Measurements from ENCODE around the gene CRAMP1.

The CRAMP1 gene

DNA sequence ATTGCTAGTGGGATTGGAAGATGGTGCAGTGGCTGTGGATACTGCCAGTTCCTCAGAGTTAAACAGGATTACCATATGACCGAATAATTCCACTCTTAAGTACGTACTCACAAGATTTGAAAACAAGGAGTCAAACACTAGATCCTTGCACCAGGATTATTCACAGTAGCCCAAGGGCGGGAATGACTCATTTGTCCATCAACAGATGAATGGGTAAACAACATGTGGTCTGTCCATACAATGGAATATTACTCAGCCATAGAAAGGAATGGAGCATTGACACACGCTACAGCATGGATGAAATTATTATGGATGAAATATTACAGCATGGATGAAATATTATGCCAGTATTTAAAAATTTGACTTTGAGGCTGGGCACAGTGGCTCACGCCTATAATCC lies 84.7 kb downstream of the CRAMP1 start:
- TF ChIP-seq, protein P1, sequence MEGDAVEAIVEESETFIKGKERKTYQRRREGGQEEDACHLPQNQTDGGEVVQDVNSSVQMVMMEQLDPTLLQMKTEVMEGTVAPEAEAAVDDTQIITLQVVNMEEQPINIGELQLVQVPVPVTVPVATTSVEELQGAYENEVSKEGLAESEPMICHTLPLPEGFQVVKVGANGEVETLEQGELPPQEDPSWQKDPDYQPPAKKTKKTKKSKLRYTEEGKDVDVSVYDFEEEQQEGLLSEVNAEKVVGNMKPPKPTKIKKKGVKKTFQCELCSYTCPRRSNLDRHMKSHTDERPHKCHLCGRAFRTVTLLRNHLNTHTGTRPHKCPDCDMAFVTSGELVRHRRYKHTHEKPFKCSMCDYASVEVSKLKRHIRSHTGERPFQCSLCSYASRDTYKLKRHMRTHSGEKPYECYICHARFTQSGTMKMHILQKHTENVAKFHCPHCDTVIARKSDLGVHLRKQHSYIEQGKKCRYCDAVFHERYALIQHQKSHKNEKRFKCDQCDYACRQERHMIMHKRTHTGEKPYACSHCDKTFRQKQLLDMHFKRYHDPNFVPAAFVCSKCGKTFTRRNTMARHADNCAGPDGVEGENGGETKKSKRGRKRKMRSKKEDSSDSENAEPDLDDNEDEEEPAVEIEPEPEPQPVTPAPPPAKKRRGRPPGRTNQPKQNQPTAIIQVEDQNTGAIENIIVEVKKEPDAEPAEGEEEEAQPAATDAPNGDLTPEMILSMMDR (conservative IDR thresholded peaks at IDR 0.05; ENCODE audit: low read depth, low read length), result no peak
- no peak for DNase-seq (ENCODE audit: low read depth)

GRCh38 chr16:1698680-1699079 lies 86.5 kb downstream of the CRAMP1 start:
- TF ChIP-seq, protein P1 (conservative IDR thresholded peaks at IDR 0.05; ENCODE audit: low read depth, low read length), result no peak
- DNase-seq (ENCODE audit: low read depth), result no peak
- no peak overlapping the region for H3K4me3 ChIP-seq (ENCODE audit: low read depth, low read length)

More for the DNA sequence above, 84.7 kb downstream of the CRAMP1 start:
- H3K4me3 ChIP-seq (ENCODE audit: low read depth, low read length), result no peak overlapping the region

DNA sequence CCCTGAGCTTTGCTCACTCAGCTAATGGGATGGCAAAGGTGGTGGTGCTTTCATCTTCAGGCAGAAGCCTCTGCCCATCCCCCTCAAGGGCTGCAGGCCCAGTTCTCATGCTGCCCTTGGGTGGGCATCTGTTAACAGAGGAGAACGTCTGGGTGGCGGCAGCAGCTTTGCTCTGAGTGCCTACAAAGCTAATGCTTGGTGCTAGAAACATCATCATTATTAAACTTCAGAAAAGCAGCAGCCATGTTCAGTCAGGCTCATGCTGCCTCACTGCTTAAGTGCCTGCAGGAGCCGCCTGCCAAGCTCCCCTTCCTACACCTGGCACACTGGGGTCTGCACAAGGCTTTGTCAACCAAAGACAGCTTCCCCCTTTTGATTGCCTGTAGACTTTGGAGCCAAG lies 88.1 kb downstream of the CRAMP1 start:
- TF ChIP-seq, protein P1 (conservative IDR thresholded peaks at IDR 0.05; ENCODE audit: low read depth, low read length), result no peak
- no peak overlapping the region for H3K4me3 ChIP-seq (ENCODE audit: low read depth, low read length)
- no peak for DNase-seq (ENCODE audit: low read depth)

GRCh38 chr16:1701216-1701878 lies 89.2 kb downstream of the CRAMP1 start:
- no peak overlapping the region for H3K4me3 ChIP-seq (ENCODE audit: low read depth, low read length)
- DNase-seq (ENCODE audit: low read depth), result no peak
- TF ChIP-seq, protein P1 (conservative IDR thresholded peaks at IDR 0.05; ENCODE audit: low read depth, low read length), result no peak

GRCh38 chr16:1705324-1705687 lies 93.1 kb downstream of the CRAMP1 start:
- peak overlapping the region; percentile 95 for H3K4me3 ChIP-seq (ENCODE audit: low read depth, low read length)
- DNase-seq (ENCODE audit: low read depth), result peak; percentile 34

DNA sequence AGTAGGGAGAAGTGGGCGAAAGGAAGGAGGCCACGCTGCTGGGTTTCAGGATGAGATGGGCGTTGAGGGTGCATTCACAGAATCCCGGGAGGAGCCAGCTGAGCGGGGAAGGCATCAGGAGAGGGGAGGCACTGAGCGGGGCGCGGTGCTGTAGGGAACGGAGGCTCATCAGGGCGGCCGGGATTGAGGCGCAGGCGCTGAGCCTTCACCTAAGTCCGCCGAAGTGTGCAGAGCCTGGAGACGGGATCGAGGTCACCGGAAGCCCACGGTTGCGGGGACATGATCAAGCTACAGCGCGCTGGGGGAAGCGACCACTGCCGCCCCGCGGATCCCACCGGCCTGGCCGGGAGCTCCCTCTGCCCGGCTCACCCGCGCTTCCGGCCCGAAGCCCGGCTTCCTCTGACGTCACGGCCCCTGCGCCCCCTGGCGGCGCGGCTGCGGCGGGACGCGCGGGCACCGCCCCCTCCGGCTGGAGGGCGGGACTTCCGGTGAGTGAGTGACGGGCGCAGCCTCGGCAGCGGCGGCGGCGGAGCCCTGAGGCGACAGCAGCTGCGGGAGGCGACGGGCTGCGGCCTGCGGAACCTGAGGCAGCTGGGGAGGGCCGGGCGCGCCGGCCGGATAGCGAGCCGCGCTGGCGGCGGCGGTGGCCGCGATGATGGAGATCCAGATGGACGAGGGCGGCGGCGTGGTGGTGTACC lies 93.7 kb downstream of the CRAMP1 start, which contains the start of gene MAPK8IP3:
TSS of gene MAPK8IP3 (plus strand) at position 508 of the 698 bp plus-strand sequence. CDS start at position 653, 145 bp downstream.
- TF ChIP-seq, protein P1 (conservative IDR thresholded peaks at IDR 0.05; ENCODE audit: low read depth, low read length), result peak; percentile 50
- H3K4me3 ChIP-seq (ENCODE audit: low read depth, low read length), result peak within 1 kb of the TSS; percentile 95
- DNase-seq (ENCODE audit: low read depth), result peak; percentile 85

DNA sequence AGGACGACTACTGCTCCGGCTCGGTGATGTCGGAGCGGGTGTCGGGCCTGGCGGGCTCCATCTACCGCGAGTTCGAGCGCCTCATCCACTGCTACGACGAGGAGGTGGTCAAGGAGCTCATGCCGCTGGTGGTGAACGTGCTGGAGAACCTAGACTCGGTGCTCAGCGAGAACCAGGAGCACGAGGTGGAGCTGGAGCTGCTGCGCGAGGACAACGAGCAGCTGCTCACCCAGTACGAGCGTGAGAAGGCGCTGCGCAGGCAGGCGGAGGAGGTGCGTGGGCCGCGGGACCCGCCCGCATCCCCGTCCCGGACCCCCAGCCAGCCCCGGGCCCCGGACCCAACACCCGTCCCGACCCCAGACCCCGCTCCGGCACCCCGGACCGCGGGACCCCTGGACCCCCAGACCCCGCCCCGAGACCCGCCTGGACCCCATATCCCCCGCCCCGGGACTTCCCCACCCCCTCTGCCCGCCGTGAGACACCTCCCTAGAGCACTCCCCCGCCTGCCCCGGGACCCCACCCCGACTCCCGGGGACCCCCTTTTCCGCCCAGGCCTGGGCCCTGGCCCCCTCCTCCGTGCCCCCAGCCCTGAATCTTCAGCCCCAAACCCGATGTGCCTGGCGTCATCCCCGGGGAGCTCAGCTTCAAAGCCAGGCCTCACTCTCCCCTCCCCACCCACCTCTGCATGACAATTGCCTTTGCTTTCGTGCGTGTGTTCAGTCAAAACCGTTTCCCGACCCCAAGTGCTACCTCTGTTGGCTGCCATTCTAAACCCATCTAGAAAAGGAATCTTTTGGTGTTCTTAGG lies 94.4 kb downstream of the CRAMP1 start:
- peak overlapping the region; percentile 95 for H3K4me3 ChIP-seq (ENCODE audit: low read depth, low read length)
- peak; percentile 57 for DNase-seq (ENCODE audit: low read depth)
- TF ChIP-seq, protein P1 (conservative IDR thresholded peaks at IDR 0.05; ENCODE audit: low read depth, low read length), result no peak
